Upper lobe of left lung (tissue), 4 donors: ENCODE data around the gene PMPCA.

Source experiments
- POLR2A ChIP-seq, 4 donors: fragments of 450-650 bp; IDR thresholded peaks; one replicate each; pipeline ENCODE4 v1.5.1; 2016 to 2017; ENCODE audit warnings: antibody characterized with exemption in 4 of 4, mild to moderate bottlenecking in 2 of 4
- TF ChIP-seq, protein P1 (sequence below), 6 experiments: fragments of 450-650 bp in 4 of 6; fragments of 200-600 bp in 2 of 6; sonication (generic) in 2 of 6; IDR thresholded peaks; one replicate each; pipeline ENCODE4 v1.5.1; 2016 to 2019; ENCODE audit warnings: antibody characterized with exemption in 6 of 6

DNA sequence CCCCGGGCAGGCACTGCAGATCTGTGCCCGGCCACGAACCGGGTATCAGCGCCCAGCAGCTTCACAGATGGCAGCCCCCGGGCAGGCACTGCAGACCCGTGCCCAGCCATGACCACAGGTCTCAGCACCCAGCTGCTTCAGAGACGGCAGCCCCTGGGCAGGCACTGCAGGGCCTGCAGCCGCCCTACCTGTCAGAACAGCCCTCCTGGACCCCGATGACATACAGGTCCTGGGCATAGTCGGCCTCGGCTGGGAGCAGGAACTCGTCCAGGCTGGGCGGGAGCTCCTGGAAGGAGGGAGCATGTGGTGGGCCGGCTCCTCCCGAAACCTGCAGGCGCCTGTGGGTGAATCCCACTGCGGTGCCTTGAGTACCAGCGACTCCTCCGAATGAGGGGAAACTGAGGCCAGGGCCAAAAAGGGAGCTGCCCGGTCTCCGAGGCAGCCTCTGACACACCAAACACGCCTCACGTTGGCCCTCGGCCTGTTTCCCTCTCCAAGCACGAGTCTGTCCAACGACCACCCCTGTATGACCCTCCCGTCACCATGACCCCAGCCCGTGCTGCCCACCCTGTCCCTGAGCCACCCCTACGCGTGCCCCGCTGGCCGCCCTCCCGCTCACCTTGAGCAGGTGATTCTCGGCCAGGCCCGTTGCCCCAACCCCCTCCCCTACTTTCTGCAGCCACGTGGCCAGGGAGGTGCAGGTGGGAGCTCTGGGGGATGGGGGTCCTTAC is 23.6 kb downstream of the PMPCA start:
- TF ChIP-seq, protein P1, sequence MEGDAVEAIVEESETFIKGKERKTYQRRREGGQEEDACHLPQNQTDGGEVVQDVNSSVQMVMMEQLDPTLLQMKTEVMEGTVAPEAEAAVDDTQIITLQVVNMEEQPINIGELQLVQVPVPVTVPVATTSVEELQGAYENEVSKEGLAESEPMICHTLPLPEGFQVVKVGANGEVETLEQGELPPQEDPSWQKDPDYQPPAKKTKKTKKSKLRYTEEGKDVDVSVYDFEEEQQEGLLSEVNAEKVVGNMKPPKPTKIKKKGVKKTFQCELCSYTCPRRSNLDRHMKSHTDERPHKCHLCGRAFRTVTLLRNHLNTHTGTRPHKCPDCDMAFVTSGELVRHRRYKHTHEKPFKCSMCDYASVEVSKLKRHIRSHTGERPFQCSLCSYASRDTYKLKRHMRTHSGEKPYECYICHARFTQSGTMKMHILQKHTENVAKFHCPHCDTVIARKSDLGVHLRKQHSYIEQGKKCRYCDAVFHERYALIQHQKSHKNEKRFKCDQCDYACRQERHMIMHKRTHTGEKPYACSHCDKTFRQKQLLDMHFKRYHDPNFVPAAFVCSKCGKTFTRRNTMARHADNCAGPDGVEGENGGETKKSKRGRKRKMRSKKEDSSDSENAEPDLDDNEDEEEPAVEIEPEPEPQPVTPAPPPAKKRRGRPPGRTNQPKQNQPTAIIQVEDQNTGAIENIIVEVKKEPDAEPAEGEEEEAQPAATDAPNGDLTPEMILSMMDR (IDR thresholded peaks at IDR 0.05): no peak
- no peak for TF ChIP-seq POLR2A (IDR thresholded peaks at IDR 0.05)
